Measurements from ENCODE around the gene CXorf58. TPM values are rescaled to one million over a fixed set of nuclear protein-coding genes. Genes with fewer than 3 reads are reported as not detected.
"Not testable (repeated sequence)": the region's sequence is repeated elsewhere in the genome, so short reads cannot be mapped to it uniquely, and the experiment has no call there.

CXorf58 gene
- total RNA-seq, 1 experiment from 2014 or later, result not detected

- Histone ChIP-seq H3K36me3 (no peaks in the 10 kb centered on the region), H3K4me3 (no peak overlapping the region), H3K27me3 (replicated peaks) (no peaks in the 10 kb centered on the region), H3K4me1 (replicated peaks) (peaks cover 54% of the 10 kb centered on the region), H3K9me3 (replicated peaks) (no peaks in the 10 kb centered on the region), H3K27ac (no peak overlapping the region)
- DNase-seq (ENCODE audit: low read depth in 1 of 2, low spot score in 2 of 2), result no peak
Measured at GRCh38 chrX:23887918-23888317, 19.9 kb upstream of the CXorf58 start.

GRCh38 chrX:23888887-23889501 lies 18.8 kb upstream of the CXorf58 start:
- H3K27ac ChIP-seq, result peak overlapping the region; percentile 71
- H3K4me3 ChIP-seq, result no peak overlapping the region
- no peaks in the 10 kb centered on the region for H3K36me3 ChIP-seq
- peaks cover 43% of the 10 kb centered on the region for H3K4me1 ChIP-seq (replicated peaks)
- H3K9me3 ChIP-seq (replicated peaks), result no peaks in the 10 kb centered on the region
- H3K27me3 ChIP-seq (replicated peaks), result no peaks in the 10 kb centered on the region
- peak in 1 of 2 experiments; percentile 63 for DNase-seq (ENCODE audit: low read depth in 1 of 2, low spot score in 2 of 2)

GRCh38 chrX:23890933-23891332 lies 16.9 kb upstream of the CXorf58 start:
- Histone ChIP-seq H3K36me3 (no peaks in the 10 kb centered on the region), H3K27me3 (replicated peaks) (no peaks in the 10 kb centered on the region), H3K4me1 (replicated peaks) (peaks cover 26% of the 10 kb centered on the region), H3K4me3 (no peak overlapping the region), H3K27ac (peak overlapping the region; percentile 71; the same call in 1 of the 2 replicates), H3K9me3 (replicated peaks) (no peaks in the 10 kb centered on the region)
- DNase-seq (ENCODE audit: low read depth in 1 of 2, low spot score in 2 of 2), result no peak

- H3K4me3 ChIP-seq; DNase-seq (ENCODE audit: low read depth in 1 of 2, low spot score in 2 of 2); H3K9me3 ChIP-seq (replicated peaks); H3K27me3 ChIP-seq (replicated peaks); H3K36me3 ChIP-seq; H3K27ac ChIP-seq: not testable (repeated sequence)
- peaks cover 38% of the 10 kb centered on the region for H3K4me1 ChIP-seq (replicated peaks)
Measured at GRCh38 chrX:23894993-23895392, 12.8 kb upstream of the CXorf58 start.

- H3K27ac ChIP-seq; H3K4me3 ChIP-seq; H3K9me3 ChIP-seq (replicated peaks); H3K27me3 ChIP-seq (replicated peaks); H3K36me3 ChIP-seq; DNase-seq (ENCODE audit: low read depth in 1 of 2, low spot score in 2 of 2): not testable (repeated sequence)
- H3K4me1 ChIP-seq (replicated peaks), result peaks cover 40% of the 10 kb centered on the region
Measured at GRCh38 chrX:23896539-23896938, 11.3 kb upstream of the CXorf58 start.

- no peak overlapping the region for H3K4me3 ChIP-seq
- H3K27ac ChIP-seq, result peak overlapping the region; percentile 44; the same call in 1 of the 2 replicates
- H3K36me3 ChIP-seq, result no peaks in the 10 kb centered on the region
- H3K9me3 ChIP-seq (replicated peaks), result no peaks in the 10 kb centered on the region
- H3K27me3 ChIP-seq (replicated peaks), result no peaks in the 10 kb centered on the region
- DNase-seq (ENCODE audit: low read depth in 1 of 2, low spot score in 2 of 2), result no peak
- peaks cover 44% of the 10 kb centered on the region for H3K4me1 ChIP-seq (replicated peaks)
Measured at GRCh38 chrX:23896981-23897380, 10.8 kb upstream of the CXorf58 start.

- H3K9me3 ChIP-seq (replicated peaks), result no peaks in the 10 kb centered on the region
- H3K4me1 ChIP-seq (replicated peaks), result peaks cover 48% of the 10 kb centered on the region
- H3K4me3 ChIP-seq, result no peak overlapping the region
- no peaks in the 10 kb centered on the region for H3K36me3 ChIP-seq
- H3K27me3 ChIP-seq (replicated peaks), result no peaks in the 10 kb centered on the region
- DNase-seq (ENCODE audit: low read depth in 1 of 2, low spot score in 2 of 2), result peak in 1 of 2 experiments; percentile 54
- H3K27ac ChIP-seq, result peak overlapping the region; percentile 41
Measured at GRCh38 chrX:23898412-23898959, 9.3 kb upstream of the CXorf58 start.

GRCh38 chrX:23900220-23900797 lies 7.5 kb upstream of the CXorf58 start:
- H3K27ac ChIP-seq, result peak overlapping the region; percentile 74

GRCh38 chrX:23901060-23901459 lies 6.7 kb upstream of the CXorf58 start:
- no peaks in the 10 kb centered on the region for H3K9me3 ChIP-seq (replicated peaks)
- DNase-seq (ENCODE audit: low read depth in 1 of 2, low spot score in 2 of 2), result peak; percentile 29 to 44
- peaks cover 52% of the 10 kb centered on the region for H3K4me1 ChIP-seq (replicated peaks)
- no peak overlapping the region for H3K4me3 ChIP-seq
- no peaks in the 10 kb centered on the region for H3K36me3 ChIP-seq
- no peaks in the 10 kb centered on the region for H3K27me3 ChIP-seq (replicated peaks)
- peak overlapping the region; percentile 74 for H3K27ac ChIP-seq

More at GRCh38 chrX:23900220-23900797, 7.5 kb upstream of the CXorf58 start:
- Histone ChIP-seq H3K4me3 (no peak overlapping the region), H3K9me3 (replicated peaks) (no peaks in the 10 kb centered on the region), H3K36me3 (no peaks in the 10 kb centered on the region), H3K4me1 (replicated peaks) (peaks cover 52% of the 10 kb centered on the region), H3K27me3 (replicated peaks) (no peaks in the 10 kb centered on the region)
- no peak for DNase-seq (ENCODE audit: low read depth in 1 of 2, low spot score in 2 of 2)

- no peaks in the 10 kb centered on the region for H3K27me3 ChIP-seq (replicated peaks)
- peak overlapping the region; percentile 74 for H3K27ac ChIP-seq
- no peaks in the 10 kb centered on the region for H3K9me3 ChIP-seq (replicated peaks)
- peaks cover 52% of the 10 kb centered on the region for H3K4me1 ChIP-seq (replicated peaks)
- H3K36me3 ChIP-seq, result no peaks in the 10 kb centered on the region
- no peak overlapping the region for H3K4me3 ChIP-seq
- peak; percentile 53 to 65 for DNase-seq (ENCODE audit: low read depth in 1 of 2, low spot score in 2 of 2)
Measured at GRCh38 chrX:23901805-23902204, 6.0 kb upstream of the CXorf58 start.

GRCh38 chrX:23902419-23902818 lies 5.4 kb upstream of the CXorf58 start:
- no peaks in the 10 kb centered on the region for H3K9me3 ChIP-seq (replicated peaks)
- no peaks in the 10 kb centered on the region for H3K27me3 ChIP-seq (replicated peaks)
- peaks cover 46% of the 10 kb centered on the region for H3K4me1 ChIP-seq (replicated peaks)
- H3K27ac ChIP-seq, result peak overlapping the region; percentile 4; the same call in 1 of the 2 replicates
- H3K36me3 ChIP-seq, result no peaks in the 10 kb centered on the region
- peak in 1 of 2 experiments; percentile 44 for DNase-seq (ENCODE audit: low read depth in 1 of 2, low spot score in 2 of 2)
- no peak overlapping the region for H3K4me3 ChIP-seq

GRCh38 chrX:23904096-23904495 lies 3.7 kb upstream of the CXorf58 start:
- Histone ChIP-seq H3K9me3 (replicated peaks) (no peaks in the 10 kb centered on the region), H3K36me3 (no peaks in the 10 kb centered on the region), H3K27me3 (replicated peaks) (no peaks in the 10 kb centered on the region), H3K27ac (no peak overlapping the region), H3K4me3 (no peak overlapping the region), H3K4me1 (replicated peaks) (peaks cover 32% of the 10 kb centered on the region)
- DNase-seq (ENCODE audit: low read depth in 1 of 2, low spot score in 2 of 2), result peak in 1 of 2 experiments; percentile 11

GRCh38 chrX:23907111-23907497 lies 702 bp upstream of the CXorf58 start:
- Histone ChIP-seq H3K9me3 (replicated peaks) (no peaks in the 10 kb centered on the region), H3K27ac (peak overlapping the region; percentile 52), H3K4me1 (replicated peaks) (peaks cover 6% of the 10 kb centered on the region), H3K36me3 (no peaks in the 10 kb centered on the region), H3K4me3 (peak overlapping the region; percentile 52), H3K27me3 (replicated peaks) (no peaks in the 10 kb centered on the region)
- no peak for DNase-seq (ENCODE audit: low read depth in 1 of 2, low spot score in 2 of 2)

GRCh38 chrX:23908219-23909004 lies 606 bp downstream of the CXorf58 start:
- Histone ChIP-seq H3K36me3 (no peaks in the 10 kb centered on the region), H3K4me1 (replicated peaks) (0 out of 2 replicates have a peak, but pooled peaks cover 4% of the 10 kb centered on the region), H3K27ac (peak overlapping the region; percentile 53), H3K27me3 (replicated peaks) (no peaks in the 10 kb centered on the region), H3K9me3 (replicated peaks) (no peaks in the 10 kb centered on the region), H3K4me3 (peak overlapping the region; percentile 52)
- DNase-seq (ENCODE audit: low read depth in 1 of 2, low spot score in 2 of 2), result no peak
